Midbrain (tissue), 1 donor: Measurements from ENCODE around the gene EDNRA.
"Not testable (repeated sequence)": the region's sequence is repeated elsewhere in the genome, so short reads cannot be mapped to it uniquely, and the experiment has no call there.

Experiments
- DNase-seq: peaks from one replicate; lab custom pipeline; 2025; lab: John Stamatoyannopoulos, UW

The EDNRA gene

GRCh38 chr4:147480891-147481576, at the start of gene EDNRA:
Gene EDNRA (plus strand): TSS chr4:147481097. CDS start chr4:147485682, 4,585 bp downstream.
- no peak for DNase-seq

GRCh38 chr4:147434370-147434769, 46.5 kb upstream of the EDNRA start:
- DNase-seq = not testable (repeated sequence)

- no peak for DNase-seq
Observed at GRCh38 chr4:147440442-147440841, 40.5 kb upstream of the EDNRA start.

GRCh38 chr4:147447786-147448185, 33.1 kb upstream of the EDNRA start:
- no peak for DNase-seq

GRCh38 chr4:147453561-147454141, 27.2 kb upstream of the EDNRA start:
- no peak for DNase-seq

GRCh38 chr4:147456706-147457105, 24.2 kb upstream of the EDNRA start:
- no peak for DNase-seq

- DNase-seq = no peak
Observed at GRCh38 chr4:147461161-147461560, 19.7 kb upstream of the EDNRA start.

- no peak for DNase-seq
Observed at GRCh38 chr4:147463065-147463464, 17.8 kb upstream of the EDNRA start.

GRCh38 chr4:147465461-147465860, 15.4 kb upstream of the EDNRA start:
- no peak for DNase-seq

- no peak for DNase-seq
Observed at GRCh38 chr4:147477439-147477838, 3.5 kb upstream of the EDNRA start.

GRCh38 chr4:147479376-147479775, 1.5 kb upstream of the EDNRA start:
- DNase-seq = no peak

GRCh38 chr4:147479786-147480185, 1.1 kb upstream of the EDNRA start:
- DNase-seq = no peak

- no peak for DNase-seq
Observed at GRCh38 chr4:147480502-147480890, 401 bp upstream of the EDNRA start.

- no peak for DNase-seq
Observed at GRCh38 chr4:147481577-147482109, 746 bp downstream of the EDNRA start.

GRCh38 chr4:147482281-147482680, 1.4 kb downstream of the EDNRA start:
- DNase-seq = no peak

GRCh38 chr4:147485167-147485566, 4.3 kb downstream of the EDNRA start:
- no peak for DNase-seq

GRCh38 chr4:147487616-147488015, 6.7 kb downstream of the EDNRA start:
- DNase-seq = no peak

- DNase-seq = no peak
Observed at GRCh38 chr4:147488556-147488955, 7.7 kb downstream of the EDNRA start.

- DNase-seq = no peak
Observed at GRCh38 chr4:147491086-147491485, 10.2 kb downstream of the EDNRA start.

- no peak for DNase-seq
Observed at GRCh38 chr4:147492306-147492705, 11.4 kb downstream of the EDNRA start.

GRCh38 chr4:147492761-147493160, 11.9 kb downstream of the EDNRA start:
- DNase-seq = no peak

- DNase-seq = no peak
Observed at GRCh38 chr4:147493307-147493706, 12.4 kb downstream of the EDNRA start.

- no peak for DNase-seq
Observed at GRCh38 chr4:147494301-147494700, 13.4 kb downstream of the EDNRA start.

- no peak for DNase-seq
Observed at GRCh38 chr4:147496500-147496899, 15.6 kb downstream of the EDNRA start.
